ENCODE data around the gene PDZD7.
A peak's percentile ranks its signal among the peaks of the same experiment; 100 is the strongest.

PDZD7 gene

GRCh38 chr10:100987685-100988049 lies 43.3 kb downstream of the PDZD7 start (continued):
- TF ChIP-seq AEBP2 (tag by site-specific recombination; IDR thresholded peaks at IDR 0.05; ENCODE audit: borderline replicate concordance) (no peak), ZNF335 (tag by site-specific recombination; conservative IDR thresholded peaks at IDR 0.05) (peak; percentile 81), ZNF639 (tag by site-specific recombination; IDR thresholded peaks at IDR 0.05) (0 out of 2 replicates have a peak, but pooled peaks have one; percentile 44)
- TF ChIP-seq, protein P1, sequence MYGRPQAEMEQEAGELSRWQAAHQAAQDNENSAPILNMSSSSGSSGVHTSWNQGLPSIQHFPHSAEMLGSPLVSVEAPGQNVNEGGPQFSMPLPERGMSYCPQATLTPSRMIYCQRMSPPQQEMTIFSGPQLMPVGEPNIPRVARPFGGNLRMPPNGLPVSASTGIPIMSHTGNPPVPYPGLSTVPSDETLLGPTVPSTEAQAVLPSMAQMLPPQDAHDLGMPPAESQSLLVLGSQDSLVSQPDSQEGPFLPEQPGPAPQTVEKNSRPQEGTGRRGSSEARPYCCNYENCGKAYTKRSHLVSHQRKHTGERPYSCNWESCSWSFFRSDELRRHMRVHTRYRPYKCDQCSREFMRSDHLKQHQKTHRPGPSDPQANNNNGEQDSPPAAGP (tag by site-specific recombination; IDR thresholded peaks at IDR 0.05), result 0 out of 2 replicates have a peak, but pooled peaks have one; percentile 12

GRCh38 chr10:100986952-100987684 lies 43.8 kb downstream of the PDZD7 start, which contains the start of the genes MRPL43 and TWNK:
Gene MRPL43 (minus strand): TSS chr10:100987497. CDS start chr10:100987443, 54 bp downstream.
Gene TWNK (plus strand): TSS chr10:100987543. CDS start chr10:100988211, 668 bp downstream.
- ChIA-PET POLR2A (interaction anchor here (0.7 to 1.5 kb wide), 3 partner anchors 10 to 74 kb away, joined by 3 to 6 read pairs (median 6); partner anchors contain the start of gene SLF2), CTCF (interaction anchor here (6.4 to 16.6 kb wide), 2 partner anchors 11 to 30 kb away, joined by 49 to 274 read pairs; partner anchors contain the start of gene LZTS2)
- peaks cover 6% of the 10 kb centered on the region for H3K4me1 ChIP-seq (ENCODE audit: control insufficient read depth, insufficient read depth, low read length)
- H3K36me3 ChIP-seq (ENCODE audit: control insufficient read depth in 2 of 2, insufficient read depth in 1 of 2, low read length in 2 of 2), result peaks cover 16 to 68% of the 10 kb centered on the region in 2 experiments
- H3K4me3 ChIP-seq (ENCODE audit: low read depth, low read length), result peak within 1 kb of the TSS; percentile 95
- peak within 1 kb of the TSS; percentile 82 for H3K27ac ChIP-seq (ENCODE audit: extremely low read depth, low read depth, low read length)
- H3K9me3 ChIP-seq (ENCODE audit: control insufficient read depth, insufficient read depth, low read depth, low read length), result no peaks in the 10 kb centered on the region
- TF ChIP-seq, protein P2, sequence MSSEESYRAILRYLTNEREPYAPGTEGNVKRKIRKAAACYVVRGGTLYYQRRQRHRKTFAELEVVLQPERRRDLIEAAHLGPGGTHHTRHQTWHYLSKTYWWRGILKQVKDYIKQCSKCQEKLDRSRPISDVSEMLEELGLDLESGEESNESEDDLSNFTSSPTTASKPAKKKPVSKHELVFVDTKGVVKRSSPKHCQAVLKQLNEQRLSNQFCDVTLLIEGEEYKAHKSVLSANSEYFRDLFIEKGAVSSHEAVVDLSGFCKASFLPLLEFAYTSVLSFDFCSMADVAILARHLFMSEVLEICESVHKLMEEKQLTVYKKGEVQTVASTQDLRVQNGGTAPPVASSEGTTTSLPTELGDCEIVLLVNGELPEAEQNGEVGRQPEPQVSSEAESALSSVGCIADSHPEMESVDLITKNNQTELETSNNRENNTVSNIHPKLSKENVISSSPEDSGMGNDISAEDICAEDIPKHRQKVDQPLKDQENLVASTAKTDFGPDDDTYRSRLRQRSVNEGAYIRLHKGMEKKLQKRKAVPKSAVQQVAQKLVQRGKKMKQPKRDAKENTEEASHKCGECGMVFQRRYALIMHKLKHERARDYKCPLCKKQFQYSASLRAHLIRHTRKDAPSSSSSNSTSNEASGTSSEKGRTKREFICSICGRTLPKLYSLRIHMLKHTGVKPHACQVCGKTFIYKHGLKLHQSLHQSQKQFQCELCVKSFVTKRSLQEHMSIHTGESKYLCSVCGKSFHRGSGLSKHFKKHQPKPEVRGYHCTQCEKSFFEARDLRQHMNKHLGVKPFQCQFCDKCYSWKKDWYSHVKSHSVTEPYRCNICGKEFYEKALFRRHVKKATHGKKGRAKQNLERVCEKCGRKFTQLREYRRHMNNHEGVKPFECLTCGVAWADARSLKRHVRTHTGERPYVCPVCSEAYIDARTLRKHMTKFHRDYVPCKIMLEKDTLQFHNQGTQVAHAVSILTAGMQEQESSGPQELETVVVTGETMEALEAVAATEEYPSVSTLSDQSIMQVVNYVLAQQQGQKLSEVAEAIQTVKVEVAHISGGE (tag by site-specific recombination; conservative IDR thresholded peaks at IDR 0.05; ENCODE audit: low read depth), result peak; percentile 94
- TF ChIP-seq HOXC10 (CRISPR knock-in tag; IDR thresholded peaks at IDR 0.05), result 0 out of 2 replicates have a peak, but pooled peaks have one; percentile 29
- no peak for TF ChIP-seq ZNF37A (tag by site-specific recombination; IDR thresholded peaks at IDR 0.05)
- TF ChIP-seq, protein P3, sequence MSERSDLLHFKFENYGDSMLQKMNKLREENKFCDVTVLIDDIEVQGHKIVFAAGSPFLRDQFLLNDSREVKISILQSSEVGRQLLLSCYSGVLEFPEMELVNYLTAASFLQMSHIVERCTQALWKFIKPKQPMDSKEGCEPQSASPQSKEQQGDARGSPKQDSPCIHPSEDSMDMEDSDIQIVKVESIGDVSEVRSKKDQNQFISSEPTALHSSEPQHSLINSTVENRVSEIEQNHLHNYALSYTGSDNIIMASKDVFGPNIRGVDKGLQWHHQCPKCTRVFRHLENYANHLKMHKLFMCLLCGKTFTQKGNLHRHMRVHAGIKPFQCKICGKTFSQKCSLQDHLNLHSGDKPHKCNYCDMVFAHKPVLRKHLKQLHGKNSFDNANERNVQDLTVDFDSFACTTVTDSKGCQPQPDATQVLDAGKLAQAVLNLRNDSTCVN (tag by site-specific recombination; optimal IDR thresholded peaks at IDR 0.05), result peak; percentile 48
- no peak for TF ChIP-seq PRDM4 (tag by site-specific recombination; IDR thresholded peaks at IDR 0.05)
- TF ChIP-seq, protein P4, sequence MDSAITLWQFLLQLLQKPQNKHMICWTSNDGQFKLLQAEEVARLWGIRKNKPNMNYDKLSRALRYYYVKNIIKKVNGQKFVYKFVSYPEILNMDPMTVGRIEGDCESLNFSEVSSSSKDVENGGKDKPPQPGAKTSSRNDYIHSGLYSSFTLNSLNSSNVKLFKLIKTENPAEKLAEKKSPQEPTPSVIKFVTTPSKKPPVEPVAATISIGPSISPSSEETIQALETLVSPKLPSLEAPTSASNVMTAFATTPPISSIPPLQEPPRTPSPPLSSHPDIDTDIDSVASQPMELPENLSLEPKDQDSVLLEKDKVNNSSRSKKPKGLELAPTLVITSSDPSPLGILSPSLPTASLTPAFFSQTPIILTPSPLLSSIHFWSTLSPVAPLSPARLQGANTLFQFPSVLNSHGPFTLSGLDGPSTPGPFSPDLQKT (IDR thresholded peaks at IDR 0.05; ENCODE audit: borderline replicate concordance, low read depth, low read length), result peak; percentile 51; the same call in 1 of the 2 replicates
- no peak for TF ChIP-seq ZNF449 (tag by site-specific recombination; IDR thresholded peaks at IDR 0.05)
- peak; percentile 41 for TF ChIP-seq ZIC2 (tag by site-specific recombination; IDR thresholded peaks at IDR 0.05)
- TF ChIP-seq ZFHX2 (tag by site-specific recombination; conservative IDR thresholded peaks at IDR 0.05), result peak; percentile 59
- TF ChIP-seq YY1 (tag by site-specific recombination; IDR thresholded peaks at IDR 0.05), result no peak
- TF ChIP-seq ZNF621 (tag by site-specific recombination; IDR thresholded peaks at IDR 0.05), result no peak
- no peak for TF ChIP-seq ZNF138 (tag by site-specific recombination; IDR thresholded peaks at IDR 0.05; ENCODE audit: borderline replicate concordance)
- no peak for TF ChIP-seq MYNN (tag by site-specific recombination; IDR thresholded peaks at IDR 0.05; ENCODE audit: borderline replicate concordance)
- TF ChIP-seq, protein P5, sequence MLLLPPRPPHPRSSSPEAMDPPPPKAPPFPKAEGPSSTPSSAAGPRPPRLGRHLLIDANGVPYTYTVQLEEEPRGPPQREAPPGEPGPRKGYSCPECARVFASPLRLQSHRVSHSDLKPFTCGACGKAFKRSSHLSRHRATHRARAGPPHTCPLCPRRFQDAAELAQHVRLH (tag by site-specific recombination; IDR thresholded peaks at IDR 0.05), result peak; percentile 72; the same call in 1 of the 2 replicates
